ENCODE measurements around the gene FOXL2. TPM values are rescaled to one million over a fixed set of nuclear protein-coding genes. Genes with fewer than 3 reads are reported as not detected.

The FOXL2 gene
- total RNA-seq, 1 experiment from 2014 or later, result not detected

DNA sequence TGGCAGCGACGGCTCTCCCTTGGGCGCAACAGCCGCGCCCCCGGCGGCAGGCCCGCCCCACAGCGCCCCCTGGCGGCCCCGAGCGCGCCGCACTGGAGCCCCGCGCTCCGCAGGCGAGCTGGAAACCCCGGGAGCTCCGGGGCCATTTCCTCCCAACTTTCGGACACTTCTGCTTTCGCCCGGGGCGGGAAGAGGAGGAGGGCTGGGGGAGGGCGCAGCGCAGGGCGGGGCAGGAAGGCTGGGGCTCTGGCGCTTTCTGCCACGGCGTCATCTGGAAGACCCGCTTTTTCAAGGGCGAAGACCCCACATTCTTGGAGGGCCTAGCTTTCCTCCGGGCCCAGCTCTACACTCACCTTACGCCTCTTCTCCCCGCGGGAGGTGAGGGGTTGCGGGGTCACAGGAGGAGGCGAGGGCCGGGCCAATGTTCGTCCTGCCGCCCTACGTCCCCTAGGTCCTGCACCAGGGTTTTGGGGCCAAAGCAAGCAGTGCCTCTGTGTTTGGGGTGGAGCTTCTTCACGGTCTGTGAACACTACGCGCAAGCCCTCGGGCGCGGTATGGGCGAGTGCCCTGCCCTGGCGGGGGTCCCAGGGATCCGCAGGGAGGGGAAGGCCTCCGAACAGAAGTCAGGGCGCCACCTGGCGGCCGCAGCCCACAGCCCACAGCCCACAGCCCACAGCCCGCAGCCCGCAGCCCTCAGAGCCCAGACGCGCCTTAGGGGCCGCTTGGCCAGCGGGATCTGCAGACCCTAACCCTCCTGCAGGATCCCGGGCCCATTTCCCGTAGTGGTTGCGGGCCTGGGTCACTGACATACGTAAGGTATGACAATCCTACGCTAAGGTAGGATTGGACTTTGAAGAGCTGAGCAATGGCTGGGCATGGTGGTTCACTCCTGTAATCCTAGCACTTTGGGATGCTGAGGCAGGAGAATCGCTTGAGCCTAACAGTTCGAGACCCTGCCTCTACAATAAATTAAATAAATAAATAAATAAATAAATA, 31.1 kb downstream of the FOXL2 start:
- H3K36me3 ChIP-seq, result no peaks in the 10 kb centered on the region
- no peaks in the 10 kb centered on the region for H3K27me3 ChIP-seq
- H3K9me3 ChIP-seq, result no peaks in the 10 kb centered on the region
- peak; percentile 98 for DNase-seq
- H3K4me3 ChIP-seq, result peak overlapping the region; percentile 72

DNA sequence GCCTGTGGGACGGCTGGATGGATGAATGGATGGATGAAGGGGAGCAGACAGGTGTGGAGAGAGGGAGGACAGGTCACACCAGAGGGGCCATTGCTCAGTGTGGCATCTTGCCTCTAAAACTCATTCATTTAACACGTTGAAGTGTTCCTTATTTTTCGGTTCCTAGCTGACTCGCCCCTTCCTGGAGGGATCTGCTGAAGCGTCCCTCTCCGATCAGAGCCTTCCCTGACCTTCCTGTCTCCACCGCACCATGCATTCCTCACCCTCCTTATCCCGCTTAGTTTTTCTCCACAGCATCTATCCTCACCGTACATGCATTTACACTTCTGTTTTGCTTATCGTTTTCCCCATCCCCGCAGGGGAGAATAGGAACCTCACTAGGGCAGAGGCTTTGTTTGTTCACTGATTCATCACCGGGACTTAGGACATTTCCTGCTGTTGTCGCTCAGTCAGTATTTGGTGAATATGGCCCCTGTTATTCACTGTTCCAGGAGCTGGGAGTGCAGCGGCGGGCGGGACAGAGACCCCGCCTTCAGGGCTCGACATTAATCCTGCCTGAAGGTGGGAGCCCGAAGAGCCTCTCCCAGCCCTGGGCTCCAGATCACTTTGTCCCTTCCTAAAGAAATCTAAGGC, 32.0 kb downstream of the FOXL2 start:
- no peak for DNase-seq
- H3K36me3 ChIP-seq, result no peaks in the 10 kb centered on the region
- H3K4me3 ChIP-seq, result peak overlapping the region; percentile 72
- H3K9me3 ChIP-seq, result no peaks in the 10 kb centered on the region
- no peaks in the 10 kb centered on the region for H3K27me3 ChIP-seq

DNA sequence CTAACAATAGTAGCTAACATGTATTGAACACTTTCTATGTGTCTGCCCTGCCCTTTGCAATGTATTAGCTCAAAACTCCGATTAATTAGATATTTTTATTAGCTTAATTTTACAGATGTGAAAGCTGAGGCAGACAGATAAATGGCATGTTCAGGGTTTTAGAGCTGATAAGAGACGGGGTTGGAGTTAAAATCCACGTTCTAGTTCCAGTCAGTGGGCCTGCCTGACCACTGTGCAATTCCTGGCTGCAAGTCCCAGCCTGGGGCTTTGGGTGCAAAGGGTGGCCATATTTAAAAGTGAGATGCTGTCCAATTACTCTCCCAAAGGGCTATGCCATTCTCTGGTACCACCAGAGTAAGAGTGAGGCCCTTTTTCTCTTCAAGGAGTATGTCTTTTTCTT, 33.2 kb downstream of the FOXL2 start:
- H3K36me3 ChIP-seq, result no peaks in the 10 kb centered on the region
- no peaks in the 10 kb centered on the region for H3K9me3 ChIP-seq
- no peak for DNase-seq
- no peak overlapping the region for H3K4me3 ChIP-seq
- H3K27me3 ChIP-seq, result no peaks in the 10 kb centered on the region; the same call in 1 of the 2 replicates

DNA sequence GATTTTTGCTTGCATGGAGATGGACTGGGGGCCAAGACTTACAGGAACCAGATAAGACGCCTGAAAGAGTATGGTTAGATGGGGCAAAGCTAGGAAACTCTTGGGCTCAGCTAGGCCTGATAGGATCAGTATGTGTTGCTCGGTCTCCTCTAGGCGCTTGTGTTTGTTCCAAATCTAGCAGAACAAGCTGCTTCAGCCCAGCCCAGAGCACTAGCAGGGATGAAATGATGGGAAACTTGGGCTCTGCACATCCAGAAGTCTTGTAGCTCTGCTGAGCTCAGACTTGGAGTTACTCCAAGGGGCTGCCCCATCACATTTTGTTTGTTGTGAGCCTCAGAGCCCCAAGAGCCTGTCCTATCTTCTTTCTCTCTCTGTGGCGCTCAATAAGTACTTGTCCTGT, 34.7 kb downstream of the FOXL2 start:
- DNase-seq, result no peak
- H3K4me3 ChIP-seq, result no peak overlapping the region
- H3K9me3 ChIP-seq, result no peaks in the 10 kb centered on the region
- H3K36me3 ChIP-seq, result no peaks in the 10 kb centered on the region
- no peaks in the 10 kb centered on the region; the same call in 1 of the 2 replicates for H3K27me3 ChIP-seq

DNA sequence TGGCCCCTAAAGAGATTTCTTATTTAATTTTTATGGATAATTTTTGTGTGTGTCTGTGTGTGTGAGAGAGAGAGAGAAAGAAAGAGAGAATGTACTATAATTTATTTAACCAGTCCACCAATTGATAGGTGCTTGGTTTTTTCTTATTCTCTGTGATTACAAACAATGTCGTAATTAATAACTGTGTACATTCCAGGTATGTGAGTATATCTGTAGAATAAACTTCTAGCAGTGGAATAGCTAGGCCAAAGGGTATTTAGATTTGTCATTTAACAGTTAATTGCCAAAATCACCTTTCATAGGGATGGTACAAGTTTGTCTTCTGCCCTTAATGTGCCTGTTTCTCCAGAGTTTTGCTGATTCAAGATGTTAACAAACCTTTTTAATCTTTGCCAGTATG, 35.3 kb downstream of the FOXL2 start:
- Histone ChIP-seq H3K27me3 (no peaks in the 10 kb centered on the region; the same call in 1 of the 2 replicates), H3K4me3 (no peak overlapping the region), H3K9me3 (no peaks in the 10 kb centered on the region), H3K36me3 (no peaks in the 10 kb centered on the region)
- no peak for DNase-seq

DNA sequence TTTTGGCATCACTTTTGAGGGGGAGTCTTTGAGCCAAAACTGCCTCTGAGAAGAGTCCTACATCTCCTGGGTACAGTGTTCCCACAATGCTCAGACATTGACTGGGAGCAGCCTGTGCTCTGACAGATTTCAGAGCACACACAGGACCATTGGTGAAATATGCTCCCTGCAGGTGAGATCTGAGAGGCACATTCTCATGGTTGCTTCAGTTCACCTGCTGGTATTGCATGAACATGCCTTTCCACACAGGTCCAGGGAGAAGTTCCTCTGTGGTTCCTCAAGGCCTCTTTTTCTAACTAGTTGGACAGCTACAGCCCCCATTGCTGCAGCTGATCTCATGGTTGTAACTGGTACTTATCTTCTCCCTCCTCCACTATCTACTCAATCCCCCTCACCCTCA, 37.0 kb downstream of the FOXL2 start:
- no peak overlapping the region for H3K4me3 ChIP-seq
- H3K36me3 ChIP-seq, result no peaks in the 10 kb centered on the region
- no peak for DNase-seq
- no peaks in the 10 kb centered on the region; the same call in 1 of the 2 replicates for H3K27me3 ChIP-seq
- no peaks in the 10 kb centered on the region for H3K9me3 ChIP-seq

DNA sequence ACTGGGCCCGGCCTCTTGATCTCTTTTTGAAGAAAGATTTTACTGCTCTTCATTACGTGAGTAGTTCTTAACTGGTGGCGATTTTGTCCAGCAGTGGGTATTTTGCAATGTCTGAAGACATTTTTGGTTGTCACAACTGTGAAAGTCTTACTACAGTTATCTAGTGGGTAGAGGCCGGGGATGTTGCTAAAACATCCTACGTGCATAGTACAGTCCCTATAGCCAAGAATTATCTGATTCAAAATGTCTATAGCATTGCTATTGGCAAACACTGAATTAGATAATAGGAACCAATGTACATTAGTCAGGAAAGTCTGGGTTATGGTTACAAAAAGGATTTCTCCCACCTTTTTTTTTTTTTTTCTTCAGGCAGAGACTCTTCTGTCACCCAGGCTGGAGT, 38.1 kb downstream of the FOXL2 start:
- H3K36me3 ChIP-seq, result no peaks in the 10 kb centered on the region
- H3K27me3 ChIP-seq, result no peaks in the 10 kb centered on the region; the same call in 1 of the 2 replicates
- no peak overlapping the region for H3K4me3 ChIP-seq
- DNase-seq, result no peak
- H3K9me3 ChIP-seq, result no peaks in the 10 kb centered on the region

DNA sequence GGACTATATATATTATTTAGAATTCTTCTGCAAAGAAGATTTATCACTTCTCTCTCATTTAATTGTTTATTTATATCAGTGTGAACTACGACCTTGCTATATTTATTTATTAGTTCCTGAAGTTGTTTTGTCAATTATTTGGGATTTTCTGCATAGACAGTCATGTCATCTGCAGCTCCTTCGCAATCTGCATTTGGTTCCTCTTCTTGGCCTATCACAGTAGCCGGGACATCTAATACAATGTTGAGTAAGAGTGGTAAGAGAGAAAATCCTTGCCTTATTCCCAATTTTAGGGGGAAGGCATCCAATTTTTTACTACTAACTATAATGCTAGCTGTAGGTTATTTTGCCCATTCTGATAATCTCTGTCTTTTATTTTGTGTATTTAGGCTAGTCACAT, 39.4 kb downstream of the FOXL2 start:
- H3K27me3 ChIP-seq, result no peaks in the 10 kb centered on the region; the same call in 1 of the 2 replicates
- no peak for DNase-seq

DNA sequence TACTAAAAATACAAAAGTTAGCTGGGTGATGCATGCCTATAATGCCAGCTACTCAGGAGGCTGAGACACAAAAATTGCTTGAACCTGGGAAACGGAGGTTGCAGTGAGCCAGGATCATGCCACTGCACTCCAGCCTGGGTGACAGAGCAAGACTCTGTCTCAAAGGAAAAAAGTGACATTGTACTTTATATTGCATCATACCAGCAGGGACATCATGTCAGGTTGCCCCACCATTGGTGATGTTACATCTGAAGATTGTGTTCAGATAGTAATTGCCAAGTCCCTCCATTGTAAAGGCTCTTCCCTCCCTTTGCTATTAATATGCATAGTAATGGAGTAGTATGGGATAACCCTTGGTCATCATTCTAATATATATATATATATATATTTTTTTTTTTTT, 44.8 kb downstream of the FOXL2 start:
- Histone ChIP-seq H3K4me3 (no peak overlapping the region), H3K9me3 (no peaks in the 10 kb centered on the region), H3K36me3 (no peaks in the 10 kb centered on the region), H3K27me3 (no peaks in the 10 kb centered on the region)
- DNase-seq, result no peak

More for the DNA sequence above, 39.4 kb downstream of the FOXL2 start:
- H3K36me3 ChIP-seq, result no peaks in the 10 kb centered on the region
- no peak overlapping the region for H3K4me3 ChIP-seq
- no peaks in the 10 kb centered on the region for H3K9me3 ChIP-seq

DNA sequence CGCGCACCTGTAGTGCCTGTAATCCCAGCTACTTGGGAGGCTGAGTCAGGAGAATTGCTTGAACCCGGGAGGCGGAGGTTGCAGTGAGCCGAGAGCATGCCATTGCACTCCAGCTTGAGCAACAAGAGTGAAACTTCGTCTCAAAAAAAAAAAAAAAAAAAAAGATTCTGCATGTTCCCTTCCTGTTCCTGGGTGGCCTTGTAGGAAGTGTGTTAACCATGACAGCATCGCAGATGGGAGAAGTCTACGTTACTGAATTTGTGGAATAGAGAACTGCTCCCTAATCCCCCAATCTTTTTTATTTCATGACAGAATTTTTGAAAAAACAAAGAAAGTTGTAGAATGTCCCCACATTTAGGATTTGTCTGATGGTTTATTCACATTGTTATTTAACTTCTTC, 45.4 kb downstream of the FOXL2 start:
- DNase-seq, result no peak
- no peaks in the 10 kb centered on the region for H3K27me3 ChIP-seq

DNA sequence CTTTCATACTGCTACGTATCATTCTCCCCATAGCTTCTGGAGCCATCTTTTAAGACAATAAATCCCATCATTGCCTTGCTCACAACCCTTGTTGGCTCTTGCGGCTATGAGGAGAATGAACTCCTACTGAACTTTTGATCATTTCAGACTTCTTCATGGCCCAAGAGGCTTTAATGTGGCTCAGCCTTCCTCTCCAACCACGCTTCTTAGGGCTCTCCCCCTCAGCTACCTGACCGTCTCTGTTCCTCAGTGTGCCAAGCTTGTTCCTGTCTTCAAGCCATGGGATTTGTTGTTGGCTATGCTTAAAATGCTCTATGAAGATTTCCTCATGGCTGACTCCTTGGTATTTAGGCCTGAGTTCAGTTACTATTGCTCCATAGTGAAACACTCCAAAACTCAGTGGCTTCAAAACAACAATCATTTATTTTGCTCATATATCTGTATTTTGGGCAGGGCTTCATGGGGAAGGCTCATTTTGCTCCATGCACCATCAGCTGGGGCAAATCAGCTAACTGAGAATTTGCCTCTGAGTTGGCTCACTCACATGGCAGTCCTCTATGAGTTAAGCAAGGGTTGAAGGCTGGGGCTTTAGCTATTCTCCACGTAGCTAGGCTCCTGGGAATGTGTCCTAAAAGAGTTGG, 47.5 kb downstream of the FOXL2 start:
- Histone ChIP-seq H3K36me3 (no peaks in the 10 kb centered on the region), H3K9me3 (no peaks in the 10 kb centered on the region), H3K27me3 (no peaks in the 10 kb centered on the region), H3K4me3 (no peak overlapping the region)
- no peak for DNase-seq

More for the DNA sequence above, 45.4 kb downstream of the FOXL2 start:
- no peak overlapping the region for H3K4me3 ChIP-seq
- no peaks in the 10 kb centered on the region for H3K36me3 ChIP-seq
- no peaks in the 10 kb centered on the region for H3K9me3 ChIP-seq

DNA sequence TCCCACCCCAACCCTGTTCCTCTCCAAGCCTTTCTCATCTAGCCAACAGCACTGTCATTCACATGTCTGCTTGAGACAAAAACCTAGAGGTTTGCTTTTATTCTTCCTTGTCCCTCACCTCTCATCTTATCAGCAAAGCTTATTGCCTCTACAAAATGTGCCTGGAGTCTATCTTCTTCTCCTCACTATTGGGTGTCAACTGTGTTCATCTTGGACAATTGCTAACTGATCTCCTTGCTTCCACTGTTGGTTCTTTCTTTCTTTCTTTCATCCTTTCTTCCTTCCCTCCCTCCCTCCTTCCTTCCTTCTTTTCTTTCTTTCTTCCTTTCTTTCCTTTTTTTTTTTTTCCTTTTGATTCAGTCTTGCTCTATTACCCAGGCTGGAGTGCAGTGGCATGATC, 48.2 kb downstream of the FOXL2 start:
- no peak overlapping the region for H3K4me3 ChIP-seq
- H3K36me3 ChIP-seq, result no peaks in the 10 kb centered on the region
- no peaks in the 10 kb centered on the region for H3K9me3 ChIP-seq
- H3K27me3 ChIP-seq, result no peaks in the 10 kb centered on the region
- DNase-seq, result no peak

DNA sequence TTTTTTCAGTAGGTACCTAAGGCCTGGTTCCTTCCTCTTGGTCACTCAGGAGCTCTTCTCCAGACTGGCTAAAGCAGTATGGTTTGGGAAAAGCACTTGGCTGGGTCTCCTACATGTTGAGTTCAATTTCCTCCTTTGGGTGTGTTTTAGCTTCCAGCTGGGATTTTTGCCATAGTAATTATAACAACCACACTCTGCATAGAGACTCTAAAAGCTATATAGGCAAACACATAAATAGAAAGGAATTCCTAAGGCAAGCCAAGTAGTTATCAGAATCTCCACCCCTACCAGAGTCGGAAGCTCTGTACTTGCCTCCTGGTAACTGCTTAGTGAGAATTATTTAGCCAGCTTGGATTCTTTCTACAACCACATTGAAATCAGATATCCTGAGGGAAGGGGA, 48.6 kb downstream of the FOXL2 start:
- Histone ChIP-seq H3K4me3 (no peak overlapping the region), H3K36me3 (no peaks in the 10 kb centered on the region), H3K9me3 (no peaks in the 10 kb centered on the region), H3K27me3 (no peaks in the 10 kb centered on the region)
- peak; percentile 77 for DNase-seq

Other genes with a start within 250 kb of the FOXL2 start
- 40.9 and 45.6 TPM in 2 replicates for gene PIK3CB, start 112.2 kb downstream of the FOXL2 start, total RNA-seq (2014; rRNA removed; shearing (Covaris generic); ENCODE audit: low replicate concordance)
- not detected in 2 replicates for gene FOXL2NB, start 80 bp upstream of the FOXL2 start, total RNA-seq (2014; rRNA removed; shearing (Covaris generic); ENCODE audit: low replicate concordance)
- gene PRR23A, start 59.1 kb upstream of the FOXL2 start, total RNA-seq (2014; rRNA removed; shearing (Covaris generic); ENCODE audit: low replicate concordance), result not detected in 2 replicates
- not detected in 2 replicates for gene PRR23B, start 73.8 kb upstream of the FOXL2 start, total RNA-seq (2014; rRNA removed; shearing (Covaris generic); ENCODE audit: low replicate concordance)
- not detected in 2 replicates for gene PRR23C, start 97.8 kb upstream of the FOXL2 start, total RNA-seq (2014; rRNA removed; shearing (Covaris generic); ENCODE audit: low replicate concordance)

Measured in MG63 (cell line).